Activated T-cell treated with anti-CD3 and anti-CD28 coated beads, Interleukin-2, amount 50 U/mL, for 24 hours (primary cell): ENCODE measurements around the gene TNS2.
A peak's percentile ranks its signal among the peaks of the same experiment; 100 is the strongest.
"Not testable (repeated sequence)": the region's sequence is repeated elsewhere in the genome, so short reads cannot be mapped to it uniquely, and the experiment has no call there.

Source experiments
- DNase-seq: peaks from one replicate; pipeline ENCODE4 v3.0.0-alpha.2; 2020
- H3K27ac Mint-ChIP-seq: 2 replicates; pipeline ENCODE4 v1.8.0; 2020; ENCODE audit warnings: mild to moderate bottlenecking, mixed read lengths
- H3K27me3 Mint-ChIP-seq: 2 replicates; pipeline ENCODE4 v1.8.0; 2020; ENCODE audit warnings: mixed read lengths
- H3K36me3 Mint-ChIP-seq: 2 replicates; pipeline ENCODE4 v1.8.0; 2020; ENCODE audit warnings: low read depth, mixed read lengths
- H3K4me1 Mint-ChIP-seq: 2 replicates; pipeline ENCODE4 v1.8.0; 2020; ENCODE audit warnings: low read depth, mixed read lengths
- H3K4me3 Mint-ChIP-seq: 2 replicates; pipeline ENCODE4 v1.8.0; 2020; ENCODE audit warnings: mild to moderate bottlenecking, moderate library complexity, mixed read lengths
- H3K9me3 Mint-ChIP-seq: 2 replicates; pipeline ENCODE4 v1.8.0; 2020; ENCODE audit warnings: mixed read lengths

Gene TNS2

DNA sequence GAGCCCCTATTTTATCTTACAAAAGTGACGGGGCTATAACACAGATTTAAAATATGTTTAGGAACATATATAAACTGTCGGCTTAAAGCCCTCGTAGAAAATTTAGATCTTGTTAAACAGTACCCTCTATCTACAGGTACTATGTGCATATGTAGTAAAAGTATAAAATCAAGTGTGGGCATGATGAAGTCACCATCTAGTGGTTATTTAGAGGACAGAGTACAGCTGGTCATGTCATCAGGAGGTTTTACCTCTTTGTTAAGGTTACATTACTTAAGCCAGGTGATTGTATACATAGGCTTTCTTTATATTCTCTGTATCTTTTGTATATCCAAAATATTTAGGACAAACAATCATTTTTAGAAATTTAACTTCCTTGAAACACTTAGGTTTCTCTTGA lies 18.2 kb upstream of the TNS2 start:
- peaks cover 13% of the 10 kb centered on the region for H3K4me1 Mint-ChIP-seq
- H3K27me3 Mint-ChIP-seq: no peaks in the 10 kb centered on the region
- no peak for DNase-seq
- no peak overlapping the region for H3K4me3 Mint-ChIP-seq
- no peaks in the 10 kb centered on the region for H3K9me3 Mint-ChIP-seq
- H3K36me3 Mint-ChIP-seq: peaks cover 93% of the 10 kb centered on the region
- H3K27ac Mint-ChIP-seq: no peak overlapping the region

DNA sequence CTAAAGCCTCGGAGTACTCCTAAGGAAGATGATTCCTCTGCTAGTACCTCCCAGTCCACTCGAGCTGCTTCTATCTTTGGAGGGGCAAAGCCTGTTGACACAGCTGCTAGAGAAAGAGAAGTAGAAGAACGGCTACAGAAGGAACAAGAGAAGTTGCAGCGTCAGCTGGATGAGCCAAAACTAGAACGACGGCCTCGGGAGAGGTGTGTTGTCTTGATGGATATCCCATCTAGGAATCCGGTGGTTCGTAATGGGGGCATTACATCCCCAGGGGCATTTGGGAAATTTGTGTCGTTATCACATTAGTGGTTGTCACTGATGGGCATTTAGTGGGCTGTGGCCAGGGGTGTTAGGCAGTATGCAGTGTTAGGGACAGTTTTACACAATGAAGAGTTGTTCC lies 16.0 kb upstream of the TNS2 start:
- DNase-seq, H3K4me3 Mint-ChIP-seq, H3K9me3 Mint-ChIP-seq, H3K27me3 Mint-ChIP-seq: not testable (repeated sequence)
- Mint-ChIP-seq H3K36me3 (peaks cover 93% of the 10 kb centered on the region), H3K27ac (peak overlapping the region; percentile 88), H3K4me1 (peaks cover 26% of the 10 kb centered on the region)

GRCh38 chr12:53034459-53034858 lies 15.4 kb upstream of the TNS2 start:
- DNase-seq: no peak
- H3K36me3 Mint-ChIP-seq: peaks cover 93% of the 10 kb centered on the region
- peaks cover 29% of the 10 kb centered on the region for H3K4me1 Mint-ChIP-seq
- H3K27ac Mint-ChIP-seq: peak overlapping the region; percentile 88
- H3K27me3 Mint-ChIP-seq: no peaks in the 10 kb centered on the region
- H3K4me3 Mint-ChIP-seq: no peak overlapping the region
- no peaks in the 10 kb centered on the region for H3K9me3 Mint-ChIP-seq

DNA sequence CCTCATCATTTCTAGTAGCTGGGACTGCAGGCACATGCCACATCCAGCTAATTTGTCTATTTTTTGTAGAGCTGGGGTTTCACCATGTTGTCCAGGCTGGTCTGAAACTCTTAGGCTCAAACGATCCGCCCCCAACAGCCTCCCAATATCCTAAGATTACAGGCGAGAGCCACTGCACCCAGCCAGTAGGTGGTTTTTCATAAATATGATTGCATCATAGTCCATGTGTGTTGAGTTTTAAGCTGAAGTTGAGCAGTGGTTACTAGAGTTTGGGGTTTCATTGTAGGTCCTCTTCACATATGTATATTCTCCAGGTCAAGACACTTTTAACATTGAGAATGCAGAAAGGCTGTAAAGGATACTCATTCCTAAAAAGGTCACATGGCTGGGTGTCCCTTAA lies 13.1 kb upstream of the TNS2 start:
- DNase-seq: peak; percentile 17
- Mint-ChIP-seq H3K36me3 (peaks cover 96% of the 10 kb centered on the region), H3K4me1 (peaks cover 26% of the 10 kb centered on the region), H3K9me3 (no peaks in the 10 kb centered on the region), H3K4me3 (no peak overlapping the region), H3K27ac (peak overlapping the region; percentile 80), H3K27me3 (no peaks in the 10 kb centered on the region)

GRCh38 chr12:53039851-53040250 lies 10.0 kb upstream of the TNS2 start:
- Mint-ChIP-seq H3K27ac (peak overlapping the region; percentile 66), H3K4me3 (no peak overlapping the region), H3K27me3 (no peaks in the 10 kb centered on the region), H3K9me3 (no peaks in the 10 kb centered on the region), H3K36me3 (peaks cover 79% of the 10 kb centered on the region), H3K4me1 (peaks cover 16% of the 10 kb centered on the region)
- no peak for DNase-seq

- no peak overlapping the region for H3K4me3 Mint-ChIP-seq
- no peaks in the 10 kb centered on the region for H3K9me3 Mint-ChIP-seq
- peaks cover 4% of the 10 kb centered on the region for H3K27me3 Mint-ChIP-seq
- peaks cover 52% of the 10 kb centered on the region for H3K36me3 Mint-ChIP-seq
- peak overlapping the region; percentile 13 for H3K27ac Mint-ChIP-seq
- peaks cover 25% of the 10 kb centered on the region for H3K4me1 Mint-ChIP-seq
- peak; percentile 36 for DNase-seq
Observed at GRCh38 chr12:53042607-53043454, 7.0 kb upstream of the TNS2 start.

GRCh38 chr12:53044052-53044581 lies 5.7 kb upstream of the TNS2 start:
- H3K27ac Mint-ChIP-seq: peak overlapping the region; percentile 9
- H3K27me3 Mint-ChIP-seq: peaks cover 4% of the 10 kb centered on the region
- no peak overlapping the region for H3K4me3 Mint-ChIP-seq
- peak; percentile 29 for DNase-seq
- no peaks in the 10 kb centered on the region for H3K9me3 Mint-ChIP-seq
- peaks cover 39% of the 10 kb centered on the region for H3K36me3 Mint-ChIP-seq
- peaks cover 26% of the 10 kb centered on the region for H3K4me1 Mint-ChIP-seq

DNA sequence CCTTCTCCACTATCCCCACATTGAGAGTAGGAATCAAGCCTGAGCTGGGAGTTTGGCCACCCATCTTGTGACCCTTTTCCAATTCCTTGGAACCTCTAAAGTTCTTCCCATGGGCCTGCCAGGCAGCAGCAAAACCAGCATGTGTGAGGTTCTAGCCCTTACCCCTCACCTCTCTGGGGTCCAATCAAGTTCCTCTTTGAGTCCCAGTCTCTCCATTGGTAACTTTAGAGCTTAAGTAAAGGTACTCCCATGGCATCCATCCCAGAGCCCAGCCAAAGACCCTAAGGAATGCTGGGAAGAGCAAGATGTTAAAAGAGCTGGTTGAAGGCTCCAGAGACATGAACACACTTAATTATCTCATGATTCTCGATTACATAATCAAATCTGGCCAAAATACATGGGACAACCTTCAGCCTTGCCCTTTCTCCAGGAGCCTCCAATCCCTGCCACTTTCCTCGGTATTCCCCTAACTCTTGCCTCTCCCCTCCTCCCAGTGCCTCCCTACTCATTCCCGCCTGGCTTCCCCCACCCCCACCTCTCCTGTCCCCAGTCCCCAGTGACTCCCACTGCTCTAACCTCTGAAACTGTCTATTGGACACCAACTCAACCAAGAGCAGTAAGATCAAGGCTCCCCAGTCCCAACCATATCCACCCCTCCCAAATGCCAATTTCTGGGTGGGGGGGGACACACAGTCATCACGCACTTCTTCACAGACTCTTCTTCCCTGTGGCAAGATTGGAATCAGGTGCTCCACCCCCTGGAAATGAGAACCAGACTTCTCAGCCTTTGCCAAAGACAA lies 4.8 kb upstream of the TNS2 start:
- Mint-ChIP-seq H3K4me3 (peak overlapping the region; percentile 84), H3K9me3 (no peaks in the 10 kb centered on the region), H3K36me3 (peaks cover 30% of the 10 kb centered on the region), H3K27me3 (peaks cover 4% of the 10 kb centered on the region), H3K27ac (peak overlapping the region; percentile 19), H3K4me1 (peaks cover 31% of the 10 kb centered on the region)
- DNase-seq: peak; percentile 28

GRCh38 chr12:53045696-53046045 lies 4.2 kb upstream of the TNS2 start:
- Mint-ChIP-seq H3K27me3 (peaks cover 4% of the 10 kb centered on the region), H3K27ac (peak overlapping the region; percentile 80), H3K9me3 (no peaks in the 10 kb centered on the region), H3K4me1 (peaks cover 31% of the 10 kb centered on the region), H3K4me3 (peak overlapping the region; percentile 84), H3K36me3 (peaks cover 24% of the 10 kb centered on the region)
- peak; percentile 25 for DNase-seq

- peak overlapping the region; percentile 80 for H3K27ac Mint-ChIP-seq
- peak; percentile 76 for DNase-seq
- peak overlapping the region; percentile 84 for H3K4me3 Mint-ChIP-seq
- H3K36me3 Mint-ChIP-seq: peaks cover 13% of the 10 kb centered on the region
- peaks cover 4% of the 10 kb centered on the region for H3K27me3 Mint-ChIP-seq
- peaks cover 33% of the 10 kb centered on the region for H3K4me1 Mint-ChIP-seq
- no peaks in the 10 kb centered on the region for H3K9me3 Mint-ChIP-seq
Observed at GRCh38 chr12:53046655-53047220, 3.1 kb upstream of the TNS2 start.

DNA sequence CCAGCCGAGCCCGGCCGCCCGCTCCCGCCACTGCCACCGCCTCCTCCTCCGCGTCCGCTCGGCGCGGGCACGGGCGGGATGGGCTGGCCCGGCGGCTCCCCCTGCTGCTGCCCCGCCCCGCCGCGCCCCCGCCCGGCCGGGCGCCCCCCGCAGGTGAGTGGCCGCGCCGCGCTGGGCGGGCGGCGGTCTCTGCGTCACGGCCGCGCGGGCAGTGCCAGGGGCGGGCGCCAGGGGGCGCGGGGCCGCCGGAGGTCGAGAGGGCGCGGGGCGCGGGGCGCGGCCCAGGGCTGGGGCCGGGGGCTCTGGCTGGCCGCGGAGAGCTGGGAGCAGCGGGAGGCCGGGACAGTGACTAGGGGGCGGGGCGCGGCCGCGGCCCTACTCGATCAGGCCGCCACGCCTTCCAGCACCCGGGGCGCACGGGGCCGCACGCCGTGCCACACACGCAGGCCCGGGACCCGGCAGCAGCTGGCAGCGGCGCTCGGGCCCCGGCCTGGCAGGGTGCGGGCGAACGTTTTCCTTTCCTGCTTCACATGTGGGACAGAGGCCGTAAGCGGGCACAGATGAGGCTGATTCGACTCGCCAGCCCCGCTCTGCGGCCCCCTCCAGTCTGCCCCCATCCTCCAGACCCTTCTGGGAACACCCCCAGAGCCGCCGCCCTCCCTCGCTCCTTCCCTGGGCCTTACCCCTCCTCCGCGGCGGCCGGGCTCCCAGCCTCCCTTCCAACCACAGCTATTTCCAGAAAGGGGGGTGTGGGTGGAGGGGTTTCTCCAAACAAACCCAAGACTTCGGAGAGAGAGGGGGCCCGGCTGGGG lies 2.4 kb upstream of the TNS2 start:
- Mint-ChIP-seq H3K27me3 (peaks cover 4% of the 10 kb centered on the region), H3K4me1 (peaks cover 33% of the 10 kb centered on the region), H3K4me3 (peak overlapping the region; percentile 25), H3K36me3 (peaks cover 6% of the 10 kb centered on the region), H3K27ac (no peak overlapping the region), H3K9me3 (no peaks in the 10 kb centered on the region)
- DNase-seq: peak; percentile 85

DNA sequence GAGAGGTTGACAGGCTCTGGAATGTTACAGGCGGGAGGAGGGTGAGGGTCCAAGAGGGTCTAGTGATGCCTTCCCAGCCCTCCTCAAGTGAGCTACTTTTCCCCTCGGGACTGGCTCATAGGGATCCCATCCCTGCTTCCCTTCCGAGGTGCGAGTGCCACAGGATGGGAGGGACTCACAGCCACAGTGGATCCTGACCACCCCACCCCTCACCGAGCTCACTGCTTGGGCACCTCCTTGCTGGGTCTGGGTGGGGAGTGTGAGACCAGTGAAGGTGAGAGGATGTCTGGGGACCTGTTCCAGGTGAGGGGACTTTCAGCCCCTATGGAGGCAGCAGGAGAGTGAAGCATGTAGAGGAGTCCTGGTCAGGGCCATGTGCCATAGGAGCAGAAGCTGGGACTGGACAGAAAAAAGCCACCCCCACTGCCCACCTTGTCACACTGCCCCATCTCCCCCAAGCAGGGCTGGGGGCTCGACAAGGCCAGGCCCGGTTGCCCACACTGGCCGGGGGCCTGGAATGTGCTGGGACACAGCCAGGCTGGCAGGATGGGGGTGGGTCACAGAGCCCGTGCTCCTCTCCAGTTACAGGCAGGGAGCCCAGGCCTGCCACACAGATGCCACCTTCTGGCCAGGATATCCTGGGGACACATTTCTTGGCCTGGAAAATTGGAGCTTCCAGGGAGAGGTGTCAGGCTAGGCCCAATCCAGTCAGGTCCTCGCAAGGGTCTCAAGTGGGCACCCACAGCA lies 1.7 kb upstream of the TNS2 start:
- peak overlapping the region; percentile 71 for H3K27ac Mint-ChIP-seq
- peak; percentile 44 for DNase-seq

GRCh38 chr12:53048780-53049401 lies 974 bp upstream of the TNS2 start:
- DNase-seq: no peak
- Mint-ChIP-seq H3K36me3 (no peaks in the 10 kb centered on the region), H3K27ac (peak overlapping the region; percentile 53), H3K4me1 (peaks cover 38% of the 10 kb centered on the region), H3K4me3 (no peak overlapping the region), H3K27me3 (peaks cover 4% of the 10 kb centered on the region), H3K9me3 (no peaks in the 10 kb centered on the region)

More for the DNA sequence above, 1.7 kb upstream of the TNS2 start:
- Mint-ChIP-seq H3K27me3 (peaks cover 4% of the 10 kb centered on the region), H3K36me3 (no peaks in the 10 kb centered on the region), H3K9me3 (no peaks in the 10 kb centered on the region), H3K4me3 (peak overlapping the region; percentile 25), H3K4me1 (peaks cover 33% of the 10 kb centered on the region)
